Germinal center (tissue), 1 donor: ENCODE data around the gene ELN.
A peak's percentile ranks its signal among the peaks of the same experiment; 100 is the strongest.
"Not testable (repeated sequence)": the region's sequence is repeated elsewhere in the genome, so short reads cannot be mapped to it uniquely, and the experiment has no call there.

Experiments used
- DNase-seq: peaks from one replicate; pipeline ENCODE4 v3.0.0; 2012; ENCODE audit warnings: mixed read lengths, low spot score

The ELN gene

GRCh38 chr7:74000489-74001149 lies 27.4 kb upstream of the ELN start:
- no peak for DNase-seq

DNA sequence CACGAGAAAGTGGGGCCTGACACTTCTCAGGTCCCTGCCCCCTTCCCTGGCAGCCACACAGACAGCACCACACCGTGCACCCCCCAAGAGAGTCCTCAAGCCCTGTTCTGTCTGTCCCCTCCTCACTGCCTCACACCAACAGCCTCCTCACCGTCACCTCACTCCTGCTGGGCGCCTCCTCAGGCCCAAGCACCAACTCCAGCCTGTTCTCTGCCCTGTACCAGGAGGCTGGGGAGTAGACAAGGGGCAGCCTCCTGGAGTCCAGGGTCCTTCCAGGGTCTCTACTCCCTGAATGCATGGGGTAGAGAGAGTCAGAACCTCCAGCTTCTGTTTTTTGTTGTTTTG lies 26.9 kb upstream of the ELN start:
- DNase-seq, result no peak

GRCh38 chr7:74002474-74003017 lies 25.4 kb upstream of the ELN start:
- no peak for DNase-seq

DNA sequence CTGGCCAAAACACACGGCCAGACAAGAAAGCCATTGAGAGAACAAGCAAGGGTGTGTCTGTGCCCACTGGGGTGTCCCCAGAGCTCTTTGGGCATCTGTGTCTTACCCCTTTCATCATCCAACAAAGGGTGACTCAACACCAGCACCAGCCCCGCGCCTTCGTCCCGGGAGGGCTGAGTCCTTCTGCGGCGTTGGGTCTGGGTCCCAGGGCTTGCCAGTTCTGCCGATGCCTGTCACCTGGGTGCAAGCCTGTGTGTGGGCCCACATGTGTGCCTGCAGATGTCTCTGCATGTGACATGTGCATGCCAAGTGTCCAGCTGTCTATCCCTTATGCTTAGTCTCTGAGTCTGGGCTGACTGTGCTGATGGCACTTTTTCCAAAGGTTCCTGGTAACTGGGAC lies 24.4 kb upstream of the ELN start:
- DNase-seq, result no peak

- DNase-seq, result no peak
Observed at GRCh38 chr7:74006032-74006431, 21.9 kb upstream of the ELN start.

GRCh38 chr7:74006451-74007241 lies 21.3 kb upstream of the ELN start:
- DNase-seq, result no peak

- no peak for DNase-seq
Observed at GRCh38 chr7:74007242-74007567, 20.8 kb upstream of the ELN start.

- DNase-seq, result no peak
Observed at GRCh38 chr7:74008687-74009086, 19.3 kb upstream of the ELN start.

- DNase-seq, result no peak
Observed at GRCh38 chr7:74009719-74010118, 18.3 kb upstream of the ELN start.

- no peak for DNase-seq
Observed at GRCh38 chr7:74010407-74010806, 17.6 kb upstream of the ELN start.

DNA sequence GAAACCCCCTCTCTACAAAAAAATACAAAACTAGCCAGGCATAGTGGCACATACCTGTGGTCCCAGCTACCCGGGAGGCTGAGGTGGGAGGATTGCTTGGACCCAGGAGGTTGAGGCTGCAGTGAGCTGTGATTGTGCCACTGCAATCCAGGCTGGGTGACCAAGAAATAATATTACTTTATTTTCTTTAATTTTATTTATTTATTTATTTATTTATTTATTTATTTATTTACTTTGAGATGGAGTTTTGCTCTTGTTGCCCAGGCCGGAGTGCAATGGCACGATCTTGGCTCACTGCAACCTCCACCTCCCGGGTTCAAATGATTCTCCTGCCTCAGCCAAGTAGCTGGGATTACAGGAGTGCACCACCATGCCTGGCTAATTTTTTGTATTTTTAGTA lies 16.6 kb upstream of the ELN start:
- not testable (repeated sequence) for DNase-seq

DNA sequence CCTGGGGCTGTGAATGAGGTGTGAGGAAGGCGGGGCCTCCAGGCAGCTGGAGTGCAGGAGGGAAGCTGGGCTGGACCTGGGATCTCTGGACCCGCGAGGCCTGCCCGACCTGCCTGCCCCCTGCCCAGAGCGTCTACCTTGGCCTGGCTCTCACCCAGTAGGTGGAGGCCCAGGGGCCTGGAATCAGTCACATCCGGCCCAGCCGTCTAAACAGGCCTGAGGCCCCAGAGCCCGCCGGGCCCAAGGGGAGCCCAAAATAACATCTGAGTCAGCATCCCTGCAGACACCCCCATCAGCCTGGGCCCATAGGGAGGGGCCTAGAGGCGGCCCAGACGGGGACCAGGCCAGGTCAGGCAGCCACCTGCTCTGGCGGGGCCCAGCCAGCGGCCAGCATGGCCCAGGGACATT lies 15.1 kb upstream of the ELN start:
- DNase-seq, result peak; percentile 80

DNA sequence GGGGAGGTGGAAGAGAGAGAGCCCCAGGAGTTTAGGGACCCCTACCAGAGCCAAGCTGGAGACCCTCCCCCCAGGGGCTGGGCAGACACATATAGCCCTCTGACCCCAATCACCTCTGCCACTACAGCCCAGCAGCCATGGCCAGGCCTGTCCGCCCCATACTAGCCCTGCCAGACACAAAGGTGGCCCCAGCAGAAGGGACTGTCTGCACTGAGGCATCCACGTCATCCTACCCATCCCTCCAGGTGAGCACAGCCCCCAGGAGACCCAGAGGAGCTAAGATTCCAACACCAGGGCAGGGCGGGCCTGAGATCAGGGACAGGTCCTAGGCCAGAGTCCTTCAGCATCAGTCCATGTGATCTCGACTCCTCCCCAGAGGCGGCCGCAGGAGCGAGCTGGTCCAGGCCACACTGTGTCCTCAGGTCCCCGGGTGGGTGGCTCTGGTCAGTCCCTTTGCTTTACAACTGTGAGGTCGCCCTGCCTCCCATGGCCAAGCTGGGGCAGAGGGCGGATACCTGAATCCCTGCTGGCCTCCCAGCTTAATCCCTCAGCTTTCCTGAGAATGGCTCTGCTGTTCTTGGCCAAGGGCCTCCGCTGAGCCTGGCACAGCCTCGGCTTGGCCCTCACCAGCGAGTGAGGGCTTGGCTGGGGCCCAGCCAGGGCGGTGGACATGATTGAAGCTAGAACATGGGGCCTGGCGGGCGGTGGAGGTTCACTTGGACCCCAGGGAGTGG lies 14.3 kb upstream of the ELN start:
- DNase-seq, result no peak

GRCh38 chr7:74014931-74015330 lies 13.0 kb upstream of the ELN start:
- no peak for DNase-seq

DNA sequence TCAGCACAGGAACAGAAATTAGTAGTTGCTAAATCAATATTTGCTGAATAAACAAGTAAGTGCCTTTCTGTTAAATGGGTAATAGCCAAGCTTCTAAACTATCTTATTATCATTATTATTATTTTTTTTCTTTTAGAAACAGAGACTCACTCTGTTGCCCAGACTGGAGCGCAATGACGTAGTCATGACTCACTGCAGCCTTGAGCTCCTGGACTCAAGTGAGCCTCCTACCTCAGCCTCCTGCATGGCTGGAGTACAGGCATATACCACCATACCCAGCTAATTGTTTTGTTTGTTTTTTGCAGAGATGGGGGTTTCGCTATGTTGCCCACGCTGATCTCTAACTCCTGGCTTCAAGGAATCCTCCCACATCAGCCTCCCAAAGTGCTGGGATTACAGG lies 12.3 kb upstream of the ELN start:
- DNase-seq, result no peak

DNA sequence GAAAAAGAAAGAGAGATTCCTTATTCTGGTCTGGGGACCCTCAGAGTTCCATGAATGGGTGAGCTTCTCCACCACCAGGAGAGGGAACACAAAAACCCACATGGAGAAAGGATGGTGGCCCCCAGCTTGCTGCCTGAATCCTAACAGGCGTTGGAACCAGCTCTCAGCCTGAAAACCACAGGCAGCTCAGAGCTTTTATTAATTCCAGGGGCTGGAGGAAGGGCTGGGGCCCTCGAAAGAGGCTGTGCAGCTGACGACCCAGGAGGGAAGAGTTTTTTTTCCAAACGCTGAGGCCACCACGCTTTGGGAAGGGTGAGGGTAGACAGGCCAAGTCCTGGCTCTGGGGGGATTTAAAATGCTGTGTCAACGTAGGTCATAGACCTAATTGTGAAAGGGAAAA lies 10.8 kb upstream of the ELN start:
- no peak for DNase-seq

DNA sequence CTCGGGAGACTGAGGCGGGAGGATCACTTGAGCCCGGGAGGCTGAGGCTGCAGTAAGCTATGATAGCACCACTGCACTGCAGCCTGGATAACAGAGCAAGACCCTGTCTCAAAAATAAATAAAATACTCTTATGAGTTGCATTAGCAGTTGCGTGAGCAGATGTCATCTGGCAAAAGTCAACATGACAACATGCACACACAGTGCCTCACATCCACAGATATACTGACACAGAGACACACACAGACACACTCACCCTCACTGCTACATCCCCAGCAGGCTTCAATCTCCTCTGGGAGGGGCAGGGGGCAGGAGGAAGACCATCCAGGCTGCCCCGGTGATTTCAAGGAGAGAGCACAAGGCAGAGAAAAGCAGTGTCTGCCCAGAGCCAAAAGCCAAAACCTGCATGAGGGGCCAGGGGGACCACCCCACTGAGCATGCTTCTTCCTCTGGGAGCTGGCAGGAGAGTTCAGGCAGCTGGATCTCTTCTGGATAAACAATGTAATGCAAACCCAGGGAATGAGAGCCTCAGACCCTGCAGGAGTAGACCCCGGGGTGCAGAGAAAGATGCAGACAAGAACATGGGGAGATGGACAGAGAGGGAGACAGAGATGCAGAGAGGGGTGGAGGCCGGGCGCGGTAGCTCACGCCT lies 9.6 kb upstream of the ELN start:
- DNase-seq, result no peak

DNA sequence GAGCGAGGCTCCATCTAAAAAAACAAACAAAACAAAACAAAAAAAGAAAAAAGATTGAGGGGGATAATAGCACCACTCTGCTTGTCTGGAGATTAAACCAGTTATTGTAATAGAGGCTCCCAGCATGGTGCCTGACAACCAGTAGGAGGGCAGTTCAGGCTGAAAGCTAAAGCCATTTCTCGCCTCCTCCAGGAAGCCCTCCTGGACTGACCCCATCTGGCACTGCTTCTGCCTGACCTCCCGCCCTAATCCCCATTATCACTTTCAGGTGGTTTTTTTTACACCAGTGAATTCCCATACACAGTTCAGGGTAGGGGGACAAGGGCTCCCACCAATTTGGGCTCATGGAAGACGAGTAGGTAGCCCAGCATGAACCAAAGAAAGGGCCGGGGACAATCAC lies 8.8 kb upstream of the ELN start:
- no peak for DNase-seq

GRCh38 chr7:74020390-74020789 lies 7.6 kb upstream of the ELN start:
- no peak for DNase-seq

DNA sequence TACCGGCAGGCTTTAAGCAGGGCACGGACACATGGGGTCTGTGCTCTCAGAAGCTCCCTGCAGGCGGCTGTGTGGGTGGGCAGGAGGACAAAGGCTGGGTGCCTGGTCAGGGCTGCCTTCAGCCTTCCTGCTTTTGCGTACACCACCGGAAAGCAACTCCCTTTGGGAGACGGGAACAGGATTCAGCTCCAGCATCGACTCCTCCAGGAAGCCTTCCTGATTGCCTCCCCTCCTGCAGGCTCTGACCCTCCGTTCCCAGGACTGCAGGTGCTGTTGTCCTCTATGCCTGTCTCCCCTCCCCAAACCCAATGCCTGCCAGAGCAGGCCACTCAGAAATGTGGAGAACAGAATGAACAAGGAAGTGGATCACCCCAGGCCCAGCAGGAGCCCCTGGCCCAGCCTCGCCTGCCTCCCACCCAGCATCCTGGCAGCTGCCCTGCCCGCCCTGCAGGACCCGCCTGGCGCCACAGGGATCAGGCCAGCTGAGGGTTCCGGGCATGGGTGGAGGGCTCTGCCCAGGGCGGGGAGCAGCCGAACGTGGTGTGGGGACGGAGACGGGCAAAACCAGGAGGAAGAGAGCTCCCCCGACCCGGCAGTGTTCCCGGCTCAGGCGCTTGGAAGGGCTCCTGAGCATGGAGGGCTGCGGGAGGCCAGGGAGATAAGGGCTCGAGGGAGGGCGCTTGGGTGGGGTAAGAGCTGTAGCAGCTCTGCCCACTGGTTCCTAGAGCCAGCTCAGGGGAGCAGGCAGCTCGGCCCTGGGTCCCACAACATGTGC lies 6.2 kb upstream of the ELN start:
- DNase-seq, result no peak

DNA sequence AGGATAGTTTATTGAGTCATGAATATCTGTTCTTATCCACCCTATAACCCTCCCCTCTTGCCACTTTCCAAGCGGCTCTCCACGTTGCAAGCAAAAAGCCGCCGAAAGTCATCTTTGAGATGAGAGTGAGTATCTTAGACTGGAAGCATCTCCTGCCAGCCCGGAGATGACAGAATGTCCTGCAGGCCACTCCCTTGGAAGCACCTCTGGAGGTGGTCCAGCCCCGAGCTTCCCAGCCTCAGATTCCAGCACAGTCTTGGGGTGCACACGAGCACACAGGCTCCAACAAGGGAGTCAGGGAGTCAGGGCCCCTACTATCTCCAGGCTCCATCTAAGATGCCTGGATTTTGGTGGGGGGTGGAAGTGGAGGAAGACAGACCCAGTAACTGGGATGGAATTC lies 5.5 kb upstream of the ELN start:
- DNase-seq, result no peak

- DNase-seq, result no peak
Observed at GRCh38 chr7:74023092-74023536, 4.9 kb upstream of the ELN start.
